Right hindlimb (tissue), 1 donor: ENCODE results near the gene PGAM1.
"Not testable (repeated sequence)": the region's sequence is repeated elsewhere in the genome, so short reads cannot be mapped to it uniquely, and the experiment has no call there.

Experiments used
- DNase-seq: peaks from one replicate; pipeline ENCODE4 v3.0.0-alpha.2; 2018

The PGAM1 gene

GRCh38 chr10:97459933-97460332, 33.9 kb downstream of the PGAM1 start:
- DNase-seq: no peak

DNA sequence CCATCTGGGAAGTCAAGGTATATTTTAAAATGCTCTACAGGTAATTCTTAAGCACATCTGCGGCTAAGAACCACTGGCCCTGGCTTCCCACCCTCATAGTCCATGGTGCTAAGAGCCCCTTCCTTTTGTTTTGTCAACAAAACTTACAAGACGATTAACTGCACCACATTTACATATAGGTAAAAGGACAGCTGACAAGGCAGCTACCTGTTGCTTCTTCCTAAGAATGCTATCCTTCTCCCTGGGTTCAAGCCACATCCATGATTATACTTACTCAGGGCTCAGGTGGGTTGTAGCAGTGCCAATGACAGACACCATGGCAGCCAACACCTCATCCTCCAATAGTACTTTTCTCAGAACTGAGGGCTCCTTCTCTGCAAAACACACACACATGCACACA, 36.3 kb downstream of the PGAM1 start:
- no peak for DNase-seq

- DNase-seq: no peak
Observed at GRCh38 chr10:97463363-97464132, 37.6 kb downstream of the PGAM1 start.

DNA sequence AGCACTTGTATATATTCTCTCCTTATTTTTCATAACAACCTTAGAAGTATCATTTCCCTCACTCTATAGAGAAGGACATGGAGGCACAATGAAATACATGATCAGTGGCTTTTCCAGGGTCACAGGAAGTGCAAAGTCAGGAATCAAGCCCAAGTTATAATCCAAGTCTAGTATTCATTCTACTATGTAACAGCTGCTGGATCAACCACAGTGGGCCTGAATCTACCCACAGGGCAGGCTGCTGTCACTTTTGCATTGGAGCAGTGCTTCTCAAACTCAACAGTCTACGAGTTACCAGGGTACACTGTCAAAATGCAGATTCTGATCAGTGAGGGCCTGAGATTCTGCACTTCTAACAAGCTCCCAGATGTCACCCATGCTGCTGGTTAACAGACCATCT, 38.2 kb downstream of the PGAM1 start:
- no peak for DNase-seq

GRCh38 chr10:97465982-97466381, 40.0 kb downstream of the PGAM1 start:
- no peak for DNase-seq

DNA sequence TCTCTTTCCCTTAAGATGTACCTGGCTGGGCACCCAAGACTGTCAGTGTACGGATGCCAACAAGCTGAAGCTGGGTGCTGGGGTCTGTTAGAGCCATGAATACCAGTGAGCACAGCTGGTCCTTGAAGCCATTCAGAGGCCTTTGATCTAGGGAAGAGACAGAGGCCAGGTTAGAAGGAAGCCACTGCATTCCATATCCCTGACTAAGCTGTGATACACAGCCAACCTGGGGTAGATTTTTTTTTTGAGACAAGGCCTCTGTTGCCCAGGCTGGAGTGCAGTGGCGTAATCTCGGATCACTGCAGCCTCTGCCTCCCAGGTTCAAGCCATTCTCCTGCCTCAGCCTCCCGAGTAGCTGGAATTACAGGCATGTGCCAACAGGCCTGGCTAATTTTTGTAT, 40.8 kb downstream of the PGAM1 start:
- no peak for DNase-seq

DNA sequence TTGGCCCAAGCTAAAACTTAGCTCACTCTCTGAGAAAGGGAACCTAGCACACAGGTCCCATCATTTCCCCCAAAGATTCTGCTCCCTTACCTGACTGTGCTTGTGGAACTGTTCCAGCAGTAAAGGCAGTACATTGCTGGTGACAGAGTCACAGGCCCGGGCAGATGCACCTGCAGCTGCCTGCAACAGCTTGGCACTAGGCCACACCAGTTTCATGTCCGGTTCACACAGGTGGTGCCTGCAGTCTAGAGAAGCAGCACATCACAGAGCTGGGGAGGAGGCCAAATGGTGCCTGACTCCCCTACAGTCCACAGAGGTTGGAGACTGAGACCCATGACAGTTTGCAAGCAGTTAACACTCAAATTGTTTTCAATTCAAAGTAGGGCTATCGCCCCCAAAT, 42.2 kb downstream of the PGAM1 start:
- DNase-seq: no peak

DNA sequence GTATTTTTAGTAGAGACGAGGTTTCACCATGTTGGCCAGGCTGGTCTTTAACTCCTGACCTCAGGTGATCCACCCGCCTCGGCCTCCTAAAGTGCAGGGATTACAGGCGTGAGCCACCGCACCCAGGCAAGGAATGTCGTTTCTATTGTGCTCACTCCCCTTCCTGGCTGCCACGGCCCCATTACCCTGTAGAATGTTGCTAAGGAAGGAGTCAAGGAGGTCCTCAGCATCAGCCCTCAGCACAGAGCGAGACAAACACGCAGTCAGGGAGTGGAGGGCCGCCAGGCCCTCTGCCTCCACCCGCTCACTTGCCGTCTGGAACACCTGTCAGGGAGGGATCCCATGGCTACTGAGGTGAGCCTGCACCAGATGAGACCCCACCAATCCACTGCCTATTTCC, 42.8 kb downstream of the PGAM1 start:
- not testable (repeated sequence) for DNase-seq

DNA sequence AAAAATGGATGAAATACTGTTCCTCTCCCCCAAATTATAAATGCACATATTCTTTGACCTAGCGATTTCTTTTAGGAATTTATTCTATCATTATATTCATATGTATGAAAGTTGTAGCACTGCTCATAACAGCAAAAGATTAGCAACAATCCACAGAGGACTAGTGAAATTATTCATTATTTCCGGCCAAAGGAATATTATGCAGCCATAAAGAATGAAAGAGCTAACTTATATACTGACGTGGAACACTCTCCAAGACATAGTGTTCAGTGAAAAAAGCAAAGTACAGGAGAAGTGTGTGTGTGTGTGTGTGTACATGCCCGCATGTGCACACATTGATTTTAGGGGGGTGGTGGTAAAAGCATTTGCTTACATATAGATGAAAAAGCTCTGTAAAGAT, 48.9 kb downstream of the PGAM1 start:
- no peak for DNase-seq

- no peak for DNase-seq
Observed at GRCh38 chr10:97475936-97476594, 50.1 kb downstream of the PGAM1 start.

- DNase-seq: not testable (repeated sequence)
Observed at GRCh38 chr10:97479410-97479809, 53.4 kb downstream of the PGAM1 start.

- no peak for DNase-seq
Observed at GRCh38 chr10:97479939-97480338, 53.9 kb downstream of the PGAM1 start.

GRCh38 chr10:97481071-97481470, 55.1 kb downstream of the PGAM1 start:
- no peak for DNase-seq

GRCh38 chr10:97482381-97482780, 56.4 kb downstream of the PGAM1 start:
- no peak for DNase-seq
